IPS-18a (cell line): Measurements from ENCODE around the gene PTPRN2.

ENCODE experiments used
- H3K27ac ChIP-seq: one replicate; pipeline ENCODE4 v1.5.1; 2013; ENCODE audit warnings: low read length
- H3K27me3 ChIP-seq: one replicate; pipeline ENCODE4 v1.6.1; 2013; ENCODE audit warnings: mild to moderate bottlenecking, low read length; ENCODE audit not compliant: control insufficient read depth, insufficient read depth
- H3K36me3 ChIP-seq: one replicate; pipeline ENCODE4 v1.6.1; 2013; ENCODE audit warnings: low read depth, low read length; ENCODE audit not compliant: control insufficient read depth
- H3K4me1 ChIP-seq: one replicate; pipeline ENCODE4 v1.6.1; 2013; ENCODE audit warnings: low read depth, low read length; ENCODE audit not compliant: control insufficient read depth
- H3K4me3 ChIP-seq: one replicate; pipeline ENCODE4 v1.5.1; 2013; ENCODE audit warnings: low read length
- H3K9ac ChIP-seq: one replicate; pipeline ENCODE4 v1.6.1; 2013; ENCODE audit warnings: mild to moderate bottlenecking, low read length, moderate library complexity
- H3K9me3 ChIP-seq: one replicate; pipeline ENCODE4 v1.6.1; 2013; ENCODE audit warnings: low read depth, low read length; ENCODE audit not compliant: control insufficient read depth

The PTPRN2 gene

DNA sequence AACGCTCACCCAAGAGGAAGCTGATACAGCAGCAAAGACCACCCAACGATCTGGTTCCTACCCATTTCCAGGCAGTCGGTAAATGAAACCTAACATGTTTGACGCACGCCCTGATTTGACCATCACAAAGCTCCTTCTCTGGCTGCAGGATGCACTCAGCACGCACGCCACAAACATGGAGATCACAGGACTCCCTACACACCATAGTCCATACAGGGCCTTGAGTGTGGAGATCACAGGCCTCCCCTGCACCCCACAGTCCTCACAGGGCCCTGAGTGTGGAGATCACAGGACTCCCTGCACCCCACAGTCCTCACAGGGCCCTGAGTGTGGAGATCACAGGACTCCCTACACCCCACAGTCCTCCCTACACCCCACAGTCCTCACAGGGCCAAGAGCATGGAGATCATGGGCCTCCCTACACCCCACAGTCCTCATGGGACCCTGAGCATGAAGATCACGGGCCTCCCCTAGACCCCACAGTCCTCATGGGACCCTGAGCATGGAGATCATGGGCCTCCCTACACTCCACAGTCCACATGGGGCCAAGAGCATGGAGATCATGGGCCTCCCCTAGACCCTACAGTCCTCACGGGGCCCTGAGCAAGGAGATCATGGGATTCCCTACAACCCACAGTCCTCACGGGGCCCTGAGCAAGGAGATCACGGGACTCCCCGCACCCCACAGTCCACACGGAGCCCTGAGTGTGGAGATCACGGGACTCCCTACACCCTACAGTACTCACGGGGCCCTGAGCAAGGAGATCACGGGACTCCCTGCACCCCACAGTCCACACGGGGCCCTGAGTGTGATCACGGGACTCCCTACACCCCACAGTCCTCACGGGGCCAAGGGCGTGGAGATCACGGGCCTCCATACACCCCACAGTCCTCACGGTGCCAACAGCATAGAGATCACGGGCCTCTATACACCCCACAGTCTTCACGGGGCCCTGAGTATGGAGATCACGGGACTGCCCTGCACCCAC, 841.6 kb downstream of the PTPRN2 start:
- H3K36me3 ChIP-seq, result no peaks in the 10 kb centered on the region
- no peak overlapping the region for H3K27ac ChIP-seq
- H3K27me3 ChIP-seq, result no peaks in the 10 kb centered on the region
- no peaks in the 10 kb centered on the region for H3K4me1 ChIP-seq
- no peak overlapping the region for H3K9ac ChIP-seq
- no peaks in the 10 kb centered on the region for H3K9me3 ChIP-seq
- H3K4me3 ChIP-seq, result no peak overlapping the region

DNA sequence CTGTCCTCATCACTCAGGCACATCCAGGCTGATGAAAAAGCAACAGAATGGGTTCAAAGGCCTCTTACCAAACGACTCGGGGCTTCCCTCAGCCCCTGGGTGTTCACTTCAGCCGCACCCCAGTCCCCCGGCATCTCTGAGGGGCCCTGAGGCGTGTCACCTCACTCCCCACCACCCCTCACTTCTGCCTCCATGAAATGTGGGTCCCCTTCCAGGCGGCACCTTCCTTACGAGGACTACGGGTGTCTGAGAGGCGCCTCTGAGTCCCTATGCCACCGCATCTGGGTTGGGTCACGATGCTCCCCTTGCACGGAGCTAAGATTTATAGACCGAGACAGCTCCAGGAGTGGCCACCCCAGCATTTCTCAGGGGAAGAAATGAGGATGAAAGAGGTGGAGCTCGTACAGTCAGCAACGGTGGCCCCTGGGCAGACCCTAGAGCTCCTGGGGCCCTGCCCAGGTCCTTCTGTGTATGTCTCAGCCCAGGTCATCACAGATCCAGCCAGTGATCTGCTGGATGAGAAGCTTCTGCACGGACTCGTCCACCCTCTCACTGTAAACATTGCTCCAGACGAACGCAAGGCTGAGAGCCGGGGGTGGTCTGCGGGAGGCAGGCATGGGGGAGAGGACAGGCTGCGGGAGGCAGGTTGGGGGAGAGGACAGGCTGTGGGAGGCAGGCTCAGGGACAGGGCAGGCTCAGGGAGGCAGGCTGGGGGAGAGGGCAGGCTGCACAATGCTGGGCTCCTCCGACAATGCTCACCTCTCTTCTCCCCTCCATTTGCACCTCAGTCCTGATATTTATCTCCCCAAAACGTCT, 842.6 kb downstream of the PTPRN2 start:
- Histone ChIP-seq H3K36me3 (no peaks in the 10 kb centered on the region), H3K27me3 (no peaks in the 10 kb centered on the region), H3K4me3 (no peak overlapping the region), H3K27ac (no peak overlapping the region), H3K9me3 (no peaks in the 10 kb centered on the region), H3K4me1 (no peaks in the 10 kb centered on the region), H3K9ac (no peak overlapping the region)

DNA sequence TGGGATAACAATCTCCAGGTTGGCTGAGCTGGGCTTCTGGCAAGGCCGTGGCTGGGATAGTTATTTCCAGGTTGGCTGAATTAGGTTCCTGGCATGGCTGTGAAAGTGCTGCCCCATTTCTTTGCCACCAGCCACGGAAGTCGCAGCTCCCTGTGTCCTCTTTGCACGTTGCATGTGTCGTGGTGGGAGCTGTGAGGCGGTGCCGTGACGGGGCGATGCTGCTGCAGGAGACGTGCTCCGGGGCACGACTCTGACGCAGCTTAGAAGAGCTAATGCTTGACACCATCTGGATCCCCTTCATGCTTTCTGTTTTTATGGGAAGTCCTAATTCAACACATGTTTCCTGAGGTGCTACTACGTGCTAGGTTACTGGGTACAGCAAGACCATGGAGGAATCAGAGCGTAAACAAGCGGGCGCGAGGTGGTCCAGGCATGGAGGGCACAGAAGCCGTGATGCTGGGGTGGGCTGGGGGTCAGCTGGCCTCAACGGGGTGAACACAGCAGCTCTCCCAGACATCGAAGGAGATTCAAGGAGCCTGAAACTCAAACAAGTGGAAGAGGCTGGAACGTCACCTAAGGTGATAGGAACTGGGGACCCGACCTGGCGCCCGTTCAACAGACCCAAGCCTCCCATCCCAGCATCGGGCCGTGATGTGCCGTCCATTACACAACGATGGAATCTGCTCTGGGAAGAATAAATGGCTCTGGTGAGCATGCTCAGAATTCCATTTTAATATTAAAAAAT, 843.7 kb downstream of the PTPRN2 start:
- no peak overlapping the region for H3K27ac ChIP-seq
- no peaks in the 10 kb centered on the region for H3K36me3 ChIP-seq
- no peaks in the 10 kb centered on the region for H3K9me3 ChIP-seq
- H3K9ac ChIP-seq, result no peak overlapping the region
- no peaks in the 10 kb centered on the region for H3K4me1 ChIP-seq
- no peaks in the 10 kb centered on the region for H3K27me3 ChIP-seq
- no peak overlapping the region for H3K4me3 ChIP-seq

- Histone ChIP-seq H3K9me3 (no peaks in the 10 kb centered on the region), H3K36me3 (no peaks in the 10 kb centered on the region), H3K27ac (no peak overlapping the region), H3K4me1 (peaks cover 5% of the 10 kb centered on the region), H3K27me3 (peaks cover 7% of the 10 kb centered on the region), H3K9ac (no peak overlapping the region), H3K4me3 (no peak overlapping the region)
Measured at GRCh38 chr7:157740251-157740798, 847.3 kb downstream of the PTPRN2 start.

DNA sequence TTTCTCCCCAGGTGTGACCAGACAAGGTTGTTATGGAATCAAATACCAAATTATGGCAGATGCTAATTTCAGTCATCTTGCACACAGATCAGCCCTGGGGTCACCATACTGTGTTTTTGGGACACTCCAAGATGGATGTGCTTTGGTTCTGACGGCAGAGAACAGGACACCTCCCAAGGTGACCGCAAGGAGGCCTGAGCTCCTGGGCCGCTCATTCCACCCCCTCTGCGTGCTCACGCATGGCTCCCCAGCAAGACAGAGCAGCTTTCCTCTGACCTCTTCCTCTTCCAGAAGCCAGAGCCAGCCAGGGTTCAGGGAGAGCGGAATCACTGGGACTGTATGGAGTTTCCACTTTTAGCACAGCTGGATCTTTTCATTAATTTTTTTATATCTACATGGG, 848.0 kb downstream of the PTPRN2 start:
- Histone ChIP-seq H3K27me3 (peaks cover 7% of the 10 kb centered on the region), H3K9ac (no peak overlapping the region), H3K36me3 (no peaks in the 10 kb centered on the region), H3K4me3 (no peak overlapping the region), H3K9me3 (no peaks in the 10 kb centered on the region), H3K27ac (no peak overlapping the region), H3K4me1 (peaks cover 5% of the 10 kb centered on the region)

DNA sequence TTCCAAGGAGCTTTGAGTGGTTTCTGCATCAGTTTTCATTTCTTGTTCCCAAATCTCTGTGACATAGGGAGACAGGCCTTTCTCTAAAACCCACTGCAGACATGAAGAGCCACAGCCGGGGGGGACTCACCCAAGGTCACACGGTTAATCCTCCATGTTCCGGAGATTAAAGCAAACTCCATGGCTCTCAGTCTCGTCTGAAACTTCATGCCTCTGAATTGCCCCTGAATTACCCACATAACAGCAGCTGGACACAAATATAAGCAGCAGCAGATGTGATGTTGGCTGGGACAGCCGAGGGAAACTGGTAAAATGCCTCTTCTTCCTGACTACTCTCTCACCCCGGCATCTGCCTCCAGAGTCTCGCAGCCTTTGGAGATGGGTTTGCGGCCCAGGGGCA, 848.6 kb downstream of the PTPRN2 start:
- H3K36me3 ChIP-seq, result no peaks in the 10 kb centered on the region
- peaks cover 7% of the 10 kb centered on the region for H3K27me3 ChIP-seq
- peaks cover 5% of the 10 kb centered on the region for H3K4me1 ChIP-seq
- H3K27ac ChIP-seq, result no peak overlapping the region
- H3K4me3 ChIP-seq, result no peak overlapping the region
- H3K9me3 ChIP-seq, result no peaks in the 10 kb centered on the region
- no peak overlapping the region for H3K9ac ChIP-seq

GRCh38 chr7:157738066-157738460, 849.6 kb downstream of the PTPRN2 start:
- no peaks in the 10 kb centered on the region for H3K36me3 ChIP-seq
- peaks cover 5% of the 10 kb centered on the region for H3K4me1 ChIP-seq
- H3K27ac ChIP-seq, result no peak overlapping the region
- peaks cover 7% of the 10 kb centered on the region for H3K27me3 ChIP-seq
- no peaks in the 10 kb centered on the region for H3K9me3 ChIP-seq
- H3K9ac ChIP-seq, result no peak overlapping the region
- no peak overlapping the region for H3K4me3 ChIP-seq

DNA sequence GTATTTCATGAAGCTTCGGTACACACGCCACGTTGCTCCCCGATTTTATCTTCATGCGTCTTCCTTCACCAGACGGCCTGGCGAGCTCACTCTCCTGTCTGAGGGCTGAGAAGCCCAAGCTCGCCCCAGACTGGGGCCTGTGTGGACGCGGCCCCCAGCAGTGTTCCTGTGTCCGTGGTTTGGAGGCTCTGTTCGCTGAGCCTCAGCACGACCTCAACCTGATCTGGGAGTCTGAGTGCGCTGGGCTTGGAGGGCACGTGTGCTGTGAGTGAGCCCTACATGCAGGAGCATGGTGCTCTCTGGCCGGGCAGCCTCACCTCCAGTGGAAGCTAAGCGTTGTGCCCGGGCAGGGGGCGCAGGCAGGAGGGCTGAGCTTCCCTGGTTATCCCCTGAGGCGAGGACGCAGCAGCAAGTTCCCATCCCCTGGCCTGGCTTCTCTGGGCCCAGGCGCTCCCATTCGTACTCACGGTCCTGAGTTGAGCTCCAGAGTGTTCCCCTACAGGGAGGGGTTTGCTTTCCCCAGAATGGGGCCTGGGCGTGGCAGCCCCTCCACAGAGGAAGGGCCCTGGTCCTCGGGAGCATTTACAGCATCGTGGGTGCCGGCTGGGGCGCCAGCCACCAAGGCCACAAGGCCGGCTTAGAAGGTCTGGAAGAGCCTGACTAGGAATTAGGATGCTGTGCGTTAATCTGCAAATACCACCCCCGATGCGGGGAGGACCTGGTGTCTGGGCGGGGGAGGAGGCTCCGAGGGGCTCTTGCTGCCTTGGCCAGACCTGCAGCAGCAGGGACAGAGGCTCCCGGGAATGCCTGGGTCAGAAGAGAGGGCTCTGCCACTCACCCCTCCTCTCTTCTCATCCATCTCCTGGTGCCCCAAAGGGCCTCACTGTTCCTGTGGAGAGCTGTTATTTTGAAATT, 850.2 kb downstream of the PTPRN2 start:
- Histone ChIP-seq H3K9me3 (no peaks in the 10 kb centered on the region), H3K36me3 (no peaks in the 10 kb centered on the region), H3K27me3 (peaks cover 7% of the 10 kb centered on the region)

DNA sequence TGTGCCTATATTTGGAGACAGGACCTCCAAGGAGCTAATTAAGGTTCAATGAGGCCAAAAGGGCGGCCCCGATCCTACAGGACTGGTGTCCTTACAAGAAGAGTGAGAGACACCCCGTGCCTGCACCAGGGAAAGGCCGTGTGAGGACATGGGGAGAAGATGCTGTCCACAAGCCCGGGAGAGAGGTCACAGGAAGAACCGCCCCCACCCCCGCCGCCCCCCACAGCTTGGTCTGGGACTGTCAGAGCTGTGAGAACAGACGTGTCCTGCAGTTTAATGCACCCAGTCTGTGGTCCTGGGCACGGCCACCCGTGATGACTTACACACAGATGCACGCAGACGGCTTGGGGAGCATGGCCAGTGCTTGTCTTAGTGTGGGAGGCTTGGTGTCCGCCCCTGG, 851.3 kb downstream of the PTPRN2 start:
- H3K36me3 ChIP-seq, result no peaks in the 10 kb centered on the region
- H3K27ac ChIP-seq, result no peak overlapping the region
- H3K27me3 ChIP-seq, result peaks cover 7% of the 10 kb centered on the region
- peaks cover 5% of the 10 kb centered on the region for H3K4me1 ChIP-seq
- H3K9ac ChIP-seq, result no peak overlapping the region
- H3K9me3 ChIP-seq, result no peaks in the 10 kb centered on the region
- H3K4me3 ChIP-seq, result no peak overlapping the region

More for the DNA sequence above, 850.2 kb downstream of the PTPRN2 start:
- Histone ChIP-seq H3K9ac (no peak overlapping the region), H3K4me1 (peaks cover 5% of the 10 kb centered on the region), H3K4me3 (no peak overlapping the region), H3K27ac (no peak overlapping the region)

- Histone ChIP-seq H3K4me3 (no peak overlapping the region), H3K36me3 (no peaks in the 10 kb centered on the region), H3K9me3 (no peaks in the 10 kb centered on the region), H3K4me1 (peaks cover 5% of the 10 kb centered on the region), H3K27ac (no peak overlapping the region), H3K27me3 (peaks cover 12% of the 10 kb centered on the region), H3K9ac (no peak overlapping the region)
Measured at GRCh38 chr7:157735826-157736225, 851.8 kb downstream of the PTPRN2 start.
